B cell (primary cell): ENCODE measurements around the gene FMNL1.

Experiments
- EZH2 ChIP-seq: IDR thresholded peaks from 2 replicates; pipeline ENCODE4 v1.6.1; 2012; ENCODE audit warnings: borderline replicate concordance, low read depth, mild to moderate bottlenecking, moderate library complexity, low read length; ENCODE audit not compliant: insufficient read depth, poor library complexity, severe bottlenecking
- TF ChIP-seq, protein P1 (sequence below): fragments of 200-600 bp; IDR thresholded peaks from one replicate; pipeline ENCODE4 v1.8.0; 2022; ENCODE audit warnings: antibody characterized with exemption, mild to moderate bottlenecking

DNA sequence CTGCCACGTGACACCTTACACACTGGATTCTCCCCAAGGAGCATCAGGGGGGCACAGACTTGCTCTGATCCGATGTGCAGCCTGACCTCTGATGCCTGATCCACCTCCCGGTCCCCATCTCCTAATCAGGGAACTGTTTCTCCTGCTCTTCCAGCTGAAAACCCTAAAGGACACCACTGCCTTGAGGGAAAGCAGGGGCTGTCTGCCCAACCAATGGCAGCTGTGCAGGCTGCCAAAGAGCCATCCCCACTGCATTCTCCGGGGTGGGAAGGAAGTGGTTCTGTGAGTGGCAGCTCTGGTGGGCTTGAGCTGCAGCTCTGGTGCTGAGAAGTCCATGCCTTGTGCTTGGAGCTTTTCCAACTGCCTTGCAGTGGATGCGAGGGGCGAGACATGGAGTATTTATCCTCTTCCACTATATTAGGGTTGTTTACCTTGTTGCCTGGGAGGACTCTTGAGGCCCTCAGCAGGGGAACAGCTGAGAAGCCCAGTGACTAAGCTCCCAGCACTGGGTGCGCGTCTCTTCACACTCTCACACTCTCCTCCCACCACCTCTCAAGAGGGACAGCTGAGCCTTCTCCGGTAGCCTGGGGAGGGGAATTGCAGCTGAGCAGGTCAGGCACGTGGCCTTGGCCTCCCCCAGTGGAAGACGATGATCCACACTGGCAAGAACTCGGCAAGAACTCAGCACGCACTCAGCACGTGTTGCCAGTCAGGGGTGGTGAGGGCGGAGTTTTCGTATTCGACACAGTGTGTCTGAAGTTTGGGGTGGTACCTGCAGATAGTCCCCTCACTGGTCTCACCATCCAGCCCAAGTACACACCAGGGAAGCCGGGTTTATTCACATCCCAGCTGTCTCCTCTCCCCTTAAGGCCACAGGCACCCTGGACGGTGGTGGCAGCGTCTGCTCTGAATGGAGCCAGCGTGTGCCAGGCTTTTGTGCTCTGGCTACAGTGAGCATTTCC is 61.3 kb downstream of the FMNL1 start:
- TF ChIP-seq, protein P1, sequence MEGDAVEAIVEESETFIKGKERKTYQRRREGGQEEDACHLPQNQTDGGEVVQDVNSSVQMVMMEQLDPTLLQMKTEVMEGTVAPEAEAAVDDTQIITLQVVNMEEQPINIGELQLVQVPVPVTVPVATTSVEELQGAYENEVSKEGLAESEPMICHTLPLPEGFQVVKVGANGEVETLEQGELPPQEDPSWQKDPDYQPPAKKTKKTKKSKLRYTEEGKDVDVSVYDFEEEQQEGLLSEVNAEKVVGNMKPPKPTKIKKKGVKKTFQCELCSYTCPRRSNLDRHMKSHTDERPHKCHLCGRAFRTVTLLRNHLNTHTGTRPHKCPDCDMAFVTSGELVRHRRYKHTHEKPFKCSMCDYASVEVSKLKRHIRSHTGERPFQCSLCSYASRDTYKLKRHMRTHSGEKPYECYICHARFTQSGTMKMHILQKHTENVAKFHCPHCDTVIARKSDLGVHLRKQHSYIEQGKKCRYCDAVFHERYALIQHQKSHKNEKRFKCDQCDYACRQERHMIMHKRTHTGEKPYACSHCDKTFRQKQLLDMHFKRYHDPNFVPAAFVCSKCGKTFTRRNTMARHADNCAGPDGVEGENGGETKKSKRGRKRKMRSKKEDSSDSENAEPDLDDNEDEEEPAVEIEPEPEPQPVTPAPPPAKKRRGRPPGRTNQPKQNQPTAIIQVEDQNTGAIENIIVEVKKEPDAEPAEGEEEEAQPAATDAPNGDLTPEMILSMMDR, result no peak
- no peak for TF ChIP-seq EZH2
